Measurements from ENCODE around the gene BCAS3. TPM values are rescaled to one million over a fixed set of nuclear protein-coding genes. Genes with fewer than 3 reads are reported as not detected.

The BCAS3 gene
- total RNA-seq, 1 donor from 2014 or later, result 17.1 TPM

DNA sequence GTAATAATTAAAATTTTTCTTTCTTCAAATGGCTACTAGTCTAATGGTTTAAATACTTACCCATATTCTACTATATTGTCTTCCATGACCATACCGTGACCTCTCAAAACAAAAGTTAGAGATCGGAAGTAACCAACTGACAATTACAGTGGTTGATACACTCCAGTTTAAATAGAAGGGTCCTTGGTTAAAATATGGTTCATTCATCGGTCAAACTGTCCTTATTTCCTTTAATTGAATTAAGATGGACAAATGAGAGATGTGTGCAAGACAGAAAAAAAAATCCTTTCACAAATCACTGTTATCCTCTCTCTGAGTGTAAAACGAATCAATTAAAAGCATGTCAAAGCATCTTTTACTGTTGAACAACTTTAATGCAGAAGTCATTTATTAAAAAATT, 507.7 kb downstream of the BCAS3 start:
- DNase-seq (ENCODE audit: low read depth, low spot score), result no peak

- DNase-seq (ENCODE audit: low read depth, low spot score), result no peak
Measured at GRCh38 chr17:61187038-61187437, 509.4 kb downstream of the BCAS3 start.

DNA sequence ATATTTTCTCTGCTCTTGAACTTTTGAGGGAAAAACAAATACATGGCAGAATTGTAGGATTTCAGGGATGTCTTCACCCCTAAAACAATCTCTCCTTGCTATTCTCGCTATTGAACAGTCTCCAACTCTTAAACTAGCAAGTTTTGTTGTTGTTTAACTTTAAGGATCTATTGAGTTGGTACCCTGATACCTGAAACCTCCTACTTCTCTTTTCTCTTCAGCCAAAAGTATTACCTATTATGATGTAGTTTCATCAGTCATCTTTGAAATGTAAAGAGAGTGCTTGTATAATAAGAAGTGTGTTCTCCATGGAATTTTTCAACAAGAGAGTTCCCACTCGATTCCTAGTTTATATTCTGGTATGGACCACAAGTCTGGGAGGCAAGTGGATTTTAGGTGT, 510.4 kb downstream of the BCAS3 start:
- DNase-seq (ENCODE audit: low read depth, low spot score), result no peak

DNA sequence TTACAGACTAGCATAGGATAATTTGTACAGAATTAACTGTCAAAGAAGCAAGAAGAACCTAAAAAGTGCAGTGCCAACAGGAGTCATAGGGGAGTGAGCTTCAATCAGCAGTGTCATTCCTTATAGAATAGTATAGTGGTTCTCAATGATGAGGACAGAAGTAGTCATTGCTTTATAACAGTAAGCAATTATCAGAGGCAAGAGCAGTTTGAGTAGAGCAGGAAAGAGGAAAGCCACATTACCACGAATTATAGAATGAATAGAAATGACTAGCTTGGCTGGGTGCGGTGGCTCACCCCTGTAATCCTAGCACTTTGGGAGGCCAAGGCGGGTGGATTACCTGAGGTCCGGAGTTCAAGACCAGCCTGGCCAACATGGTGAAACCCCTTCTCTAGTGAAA, 512.3 kb downstream of the BCAS3 start:
- no peak for DNase-seq (ENCODE audit: low read depth, low spot score)

DNA sequence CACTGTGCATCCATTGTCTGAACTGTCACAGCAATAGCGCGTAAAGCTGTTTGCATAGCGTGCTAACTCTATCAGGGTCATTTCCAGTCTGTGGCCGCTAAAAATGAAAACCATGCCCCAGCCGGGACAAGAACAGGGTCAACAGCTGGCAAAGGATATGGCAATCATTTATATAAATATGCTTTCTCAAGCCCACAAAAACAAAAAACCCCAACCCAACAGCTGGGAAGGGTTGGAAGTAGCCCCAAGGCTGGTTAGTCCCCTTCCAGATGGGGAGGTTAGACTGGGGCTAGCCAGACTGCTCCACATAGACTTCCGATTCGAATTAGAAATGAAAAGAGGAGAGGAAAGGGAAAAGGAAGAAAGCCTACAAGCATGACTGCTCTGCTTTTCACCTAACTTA, 518.7 kb downstream of the BCAS3 start:
- DNase-seq (ENCODE audit: low read depth, low spot score), result no peak

DNA sequence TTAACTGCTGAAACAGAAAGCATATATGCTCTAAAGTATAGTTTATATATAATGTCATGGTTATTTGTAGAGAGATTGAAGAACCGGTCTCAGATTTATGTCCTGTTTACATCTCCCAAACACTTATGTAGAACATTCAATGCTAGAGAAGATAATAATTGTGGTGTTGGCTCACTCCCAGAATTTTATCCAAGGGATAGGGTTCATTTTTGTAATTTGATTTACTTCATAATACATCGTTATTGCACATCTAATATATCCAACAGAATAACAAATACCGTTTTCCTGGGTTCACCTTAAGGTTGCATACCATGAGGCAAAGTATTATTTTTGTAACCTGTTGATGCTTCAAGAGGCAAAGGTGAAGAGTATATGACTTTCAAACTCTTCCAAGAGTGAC, 519.1 kb downstream of the BCAS3 start:
- no peak for DNase-seq (ENCODE audit: low read depth, low spot score)

GRCh38 chr17:61199431-61200338, 522.0 kb downstream of the BCAS3 start:
- DNase-seq (ENCODE audit: low read depth, low spot score), result no peak

DNA sequence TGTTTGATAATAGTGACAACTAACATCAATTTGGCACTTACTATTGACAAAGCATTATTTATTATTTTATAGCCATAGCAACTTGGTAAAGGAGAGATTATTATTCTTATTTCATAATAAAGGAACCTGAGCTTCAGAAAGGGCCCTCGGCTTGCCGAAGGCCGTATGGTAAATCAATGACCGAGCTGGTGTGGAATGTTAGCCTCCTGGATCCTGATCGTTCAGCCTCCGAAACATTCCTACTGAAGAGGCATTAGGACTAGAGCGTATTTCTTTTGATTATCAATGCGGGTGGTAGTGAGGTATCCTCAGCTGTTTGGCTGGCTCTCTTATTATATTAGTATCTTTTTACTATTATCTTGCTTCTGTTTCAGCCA, 522.7 kb downstream of the BCAS3 start:
- no peak for DNase-seq (ENCODE audit: low read depth, low spot score)

GRCh38 chr17:61201211-61201610, 523.6 kb downstream of the BCAS3 start:
- DNase-seq (ENCODE audit: low read depth, low spot score), result no peak

DNA sequence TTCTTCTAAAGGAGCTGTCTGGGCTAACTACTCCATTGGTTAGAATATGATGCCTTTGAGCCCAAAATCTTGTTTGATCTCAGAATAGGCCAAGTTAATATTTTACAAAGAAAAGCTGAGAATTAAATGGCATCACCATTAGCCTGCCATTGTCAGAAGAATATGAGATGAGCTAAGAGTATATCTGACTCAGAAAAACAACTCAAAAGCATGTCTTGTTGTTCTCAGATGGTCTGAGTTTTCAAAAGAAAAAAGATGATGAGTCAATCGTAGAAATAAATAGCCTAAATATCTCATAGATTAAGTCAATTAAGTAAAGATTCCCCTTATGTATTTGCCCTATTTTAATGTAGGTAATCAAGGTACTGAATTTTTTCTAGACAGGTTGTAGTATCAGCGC, 524.9 kb downstream of the BCAS3 start:
- no peak for DNase-seq (ENCODE audit: low read depth, low spot score)

GRCh38 chr17:61203671-61204131, 526.0 kb downstream of the BCAS3 start:
- DNase-seq (ENCODE audit: low read depth, low spot score), result no peak

DNA sequence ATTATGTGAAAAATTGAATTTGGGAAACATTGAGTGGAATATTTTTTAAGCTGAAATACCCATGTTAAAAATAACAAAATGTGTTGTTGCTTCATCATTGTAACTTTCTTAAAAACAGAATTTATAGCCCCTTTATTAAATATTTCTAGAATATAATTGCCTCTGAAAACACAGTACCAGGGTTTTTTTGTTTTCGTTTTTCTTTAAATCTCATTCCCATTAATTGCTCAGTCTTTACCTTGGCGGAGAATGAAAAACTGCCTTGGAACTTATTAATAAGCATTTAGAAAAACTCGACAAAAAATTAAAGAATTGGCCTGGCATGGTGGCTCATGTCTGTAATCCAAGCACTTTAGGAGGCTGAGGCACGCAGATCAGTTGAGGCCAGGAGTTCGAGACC, 526.8 kb downstream of the BCAS3 start:
- no peak for DNase-seq (ENCODE audit: low read depth, low spot score)

DNA sequence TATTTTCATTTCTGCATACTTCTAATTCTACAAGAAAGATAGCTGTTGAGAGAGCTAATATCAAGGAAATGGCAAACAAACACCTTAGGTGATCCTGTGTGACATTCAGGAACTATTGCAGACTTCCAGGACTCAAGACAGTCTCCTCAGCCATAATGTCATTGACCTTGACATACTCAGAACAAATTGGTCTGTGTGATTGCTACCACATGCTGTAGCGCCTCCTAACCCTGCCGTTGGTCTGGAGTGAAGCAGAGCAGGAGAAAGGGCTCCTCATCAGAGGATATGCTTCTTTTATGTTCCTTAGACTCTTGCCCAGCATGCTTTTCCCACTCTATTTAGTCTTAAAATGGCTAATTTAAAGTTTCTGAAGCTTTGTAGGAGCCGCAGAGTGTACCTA, 527.8 kb downstream of the BCAS3 start:
- no peak for DNase-seq (ENCODE audit: low read depth, low spot score)

DNA sequence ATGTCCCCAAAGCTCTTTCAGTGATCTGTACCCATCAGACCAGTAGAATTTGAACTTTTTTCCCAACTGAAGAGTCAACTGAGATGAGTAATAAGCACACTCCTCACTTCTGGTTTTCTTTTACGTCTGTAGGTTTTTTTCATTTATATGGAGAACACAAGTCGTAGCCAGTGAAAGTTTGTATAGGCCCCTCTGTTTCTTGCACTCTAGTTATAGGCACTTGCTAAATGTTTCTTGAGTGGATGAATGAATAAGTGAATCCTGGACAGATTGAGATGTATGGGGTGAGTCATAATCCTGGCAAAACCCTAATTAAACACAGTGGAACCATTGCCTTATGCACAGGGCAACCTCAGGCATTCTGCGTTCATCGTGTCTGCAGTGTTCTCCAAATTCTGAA, 528.3 kb downstream of the BCAS3 start:
- DNase-seq (ENCODE audit: low read depth, low spot score), result no peak

DNA sequence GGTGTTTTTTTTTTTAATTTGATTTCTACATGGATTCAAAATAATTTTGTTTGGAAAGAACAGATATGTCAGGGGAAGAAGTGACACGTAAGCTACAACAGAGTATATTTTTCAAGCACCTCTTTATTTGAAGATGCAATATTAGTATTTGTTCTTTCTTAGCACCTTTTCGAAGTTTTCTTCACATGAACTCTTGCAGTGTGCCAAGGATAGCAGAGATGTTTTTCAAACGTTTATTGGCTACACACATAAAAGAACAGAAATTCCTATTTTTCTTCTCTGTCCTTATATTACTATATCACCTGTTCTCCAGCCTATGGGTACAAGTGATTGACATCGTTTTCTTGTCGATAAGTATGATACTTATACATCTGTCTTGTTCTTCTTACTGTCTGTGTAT, 529.3 kb downstream of the BCAS3 start:
- DNase-seq (ENCODE audit: low read depth, low spot score), result no peak

DNA sequence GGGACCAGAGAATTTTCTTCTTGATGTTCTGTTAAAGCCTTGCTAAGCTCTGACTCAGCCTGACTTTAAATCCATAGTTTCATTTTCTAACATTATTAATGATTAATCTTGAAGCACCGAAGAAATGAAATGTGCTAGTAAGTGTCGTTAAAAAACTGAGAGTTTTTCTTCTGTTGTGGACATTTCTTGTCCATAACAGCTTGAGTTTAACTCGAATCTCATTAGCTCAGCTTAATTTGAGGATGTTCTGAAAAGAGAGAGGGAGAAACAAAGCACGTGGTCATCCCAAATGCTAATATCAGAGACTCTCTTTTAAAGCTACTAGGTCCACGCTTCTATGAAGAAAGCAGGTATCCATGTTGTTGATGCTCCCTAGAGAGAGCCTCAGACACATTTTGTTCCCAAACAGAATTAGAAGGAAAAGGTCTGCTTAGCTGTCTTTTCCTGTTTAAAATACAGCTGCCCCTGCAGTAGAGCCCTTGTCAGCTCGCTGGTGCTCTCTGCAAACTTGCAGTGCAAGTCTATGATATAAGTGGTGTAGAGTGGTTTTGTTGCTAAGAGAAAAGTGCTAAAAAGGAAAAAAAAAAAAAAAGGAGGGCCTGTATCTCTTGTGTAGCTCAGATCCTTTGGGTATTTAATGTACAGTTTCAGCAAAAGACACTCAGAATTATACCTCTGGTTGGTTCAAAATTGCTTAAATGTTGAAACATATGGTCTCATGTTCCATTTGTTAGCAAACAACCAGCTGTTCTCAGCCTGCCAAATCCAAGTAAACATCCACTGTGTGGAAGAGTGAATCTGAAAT, 530.9 kb downstream of the BCAS3 start:
- DNase-seq (ENCODE audit: low read depth, low spot score), result no peak

DNA sequence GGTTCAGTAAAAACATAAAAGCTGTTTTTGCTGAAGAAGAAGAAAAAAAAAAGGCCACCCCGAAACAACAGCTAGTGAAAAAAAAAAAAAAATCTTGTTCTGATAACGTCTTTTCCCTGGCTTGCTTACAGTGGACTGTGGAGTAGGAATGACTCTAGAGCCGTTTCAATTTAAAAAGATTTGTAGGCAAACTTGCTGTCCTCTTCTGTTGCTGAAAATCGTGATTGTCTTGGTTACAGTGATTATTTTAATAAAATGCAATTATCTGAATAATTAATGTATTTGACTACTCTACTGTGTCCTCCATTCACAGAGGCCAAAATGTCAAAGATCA, 531.4 kb downstream of the BCAS3 start:
- no peak for DNase-seq (ENCODE audit: low read depth, low spot score)

DNA sequence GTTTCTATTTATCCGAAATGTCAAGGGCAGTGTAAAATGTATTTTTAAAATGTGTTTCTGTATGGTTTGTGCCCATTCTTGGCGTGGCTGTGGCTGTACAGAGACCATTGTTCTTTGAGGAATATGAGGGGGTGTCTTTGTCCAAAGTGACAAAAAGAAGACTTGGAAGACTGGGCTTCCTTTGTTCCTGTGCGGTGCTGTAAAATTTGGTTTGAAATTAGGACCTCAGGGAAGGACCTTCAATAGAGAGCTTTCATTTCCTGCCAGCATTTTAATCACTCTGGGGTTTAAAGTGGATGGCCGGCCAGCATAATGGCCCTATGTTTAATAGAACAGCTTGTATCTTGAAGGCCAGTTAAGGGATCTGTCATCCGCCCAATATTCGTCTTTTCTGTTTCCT, 531.9 kb downstream of the BCAS3 start:
- DNase-seq (ENCODE audit: low read depth, low spot score), result no peak

GRCh38 chr17:61211236-61211635, 533.6 kb downstream of the BCAS3 start:
- no peak for DNase-seq (ENCODE audit: low read depth, low spot score)

GRCh38 chr17:61212655-61213054, 535.0 kb downstream of the BCAS3 start:
- DNase-seq (ENCODE audit: low read depth, low spot score), result no peak

GRCh38 chr17:61214753-61215152, 537.1 kb downstream of the BCAS3 start:
- no peak for DNase-seq (ENCODE audit: low read depth, low spot score)

GRCh38 chr17:61216066-61216465, 538.4 kb downstream of the BCAS3 start:
- no peak for DNase-seq (ENCODE audit: low read depth, low spot score)

Data from pulmonary artery endothelial cell (primary cell).